Effector memory CD8-positive, alpha-beta T cell (primary cell): Measurements from ENCODE around the gene MED8.

Experiments used
- ATAC-seq: fragments of 150-1000 bp; cut with Tn5 transposase; replicated peaks from 2 replicates; pipeline ENCODE4 v1.10.0; 2021; ENCODE audit warnings: mild to moderate bottlenecking, moderate library complexity
- DNase-seq, 3 experiments: peaks; one replicate each; pipeline ENCODE4 v3.0.0; 2021
- H3K27ac Mint-ChIP-seq, 2 donors: one replicate each; pipeline ENCODE4 v1.8.0; 2022; ENCODE audit warnings: mild to moderate bottlenecking in 2 of 2, mixed read lengths in 2 of 2, moderate library complexity in 2 of 2
- H3K27me3 Mint-ChIP-seq, 2 donors: one replicate each; pipeline ENCODE4 v1.8.0; 2022; ENCODE audit warnings: mixed read lengths in 2 of 2
- H3K36me3 Mint-ChIP-seq: one replicate; pipeline ENCODE4 v1.8.0; 2022; ENCODE audit warnings: mild to moderate bottlenecking, moderate library complexity, mixed read lengths; ENCODE audit not compliant: insufficient read depth
- H3K4me1 Mint-ChIP-seq, 2 donors: one replicate each; pipeline ENCODE4 v1.8.0; 2022; ENCODE audit warnings: low read depth in 2 of 2, mixed read lengths in 2 of 2
- H3K4me3 Mint-ChIP-seq, 2 donors: one replicate each; pipeline ENCODE4 v1.8.0; 2022; ENCODE audit warnings: mild to moderate bottlenecking in 2 of 2, mixed read lengths in 2 of 2, moderate library complexity in 2 of 2
- H3K9me3 Mint-ChIP-seq, 2 donors: one replicate each; pipeline ENCODE4 v1.8.0; 2022; ENCODE audit warnings: mixed read lengths in 2 of 2

MED8 gene

DNA sequence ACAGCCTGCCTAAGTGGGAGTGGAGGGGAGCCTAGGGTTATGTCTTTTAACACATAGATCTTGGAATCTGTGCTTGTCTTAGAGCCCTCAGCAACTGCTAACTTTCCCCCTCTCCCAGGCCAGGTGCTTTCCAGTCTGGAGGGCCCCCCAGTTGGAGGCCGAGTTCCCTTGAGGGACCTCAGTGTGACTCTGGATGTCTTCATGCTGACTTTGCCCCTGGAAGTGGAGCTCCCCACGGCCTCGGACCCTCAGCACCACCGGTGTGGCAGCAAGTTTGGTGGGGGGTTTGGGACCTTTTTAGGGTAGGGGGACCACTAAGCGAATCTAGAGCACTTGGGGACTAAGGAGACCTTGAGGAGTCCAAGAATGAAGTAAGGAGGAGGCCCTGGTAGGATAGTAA, 41.2 kb upstream of the MED8 start:
- Mint-ChIP-seq H3K9me3 (no peaks in the 10 kb centered on the region), H3K4me3 (no peak overlapping the region), H3K36me3 (peaks cover 58% of the 10 kb centered on the region), H3K27me3 (no peaks in the 10 kb centered on the region), H3K4me1 (no peaks in the 10 kb centered on the region), H3K27ac (peak overlapping the region in 1 of 2 donors; percentile 77)
- DNase-seq: no peak
- no peak for ATAC-seq

GRCh38 chr1:43427941-43428340, 38.3 kb upstream of the MED8 start:
- H3K9me3 Mint-ChIP-seq: no peaks in the 10 kb centered on the region
- peaks cover 55% of the 10 kb centered on the region for H3K36me3 Mint-ChIP-seq
- H3K27ac Mint-ChIP-seq: no peak overlapping the region
- peaks cover 0 to 11% of the 10 kb centered on the region in 2 donors for H3K4me1 Mint-ChIP-seq
- no peaks in the 10 kb centered on the region for H3K27me3 Mint-ChIP-seq
- DNase-seq: no peak
- no peak overlapping the region for H3K4me3 Mint-ChIP-seq
- ATAC-seq: no peak

- DNase-seq (no peak), ATAC-seq (no peak)
- H3K4me1 Mint-ChIP-seq: peaks cover 0 to 13% of the 10 kb centered on the region in 2 donors
- no peaks in the 10 kb centered on the region for H3K27me3 Mint-ChIP-seq
- no peak overlapping the region for H3K27ac Mint-ChIP-seq
- no peak overlapping the region for H3K4me3 Mint-ChIP-seq
- peaks cover 56% of the 10 kb centered on the region for H3K36me3 Mint-ChIP-seq
- H3K9me3 Mint-ChIP-seq: no peaks in the 10 kb centered on the region
Measured at GRCh38 chr1:43427524-43427923, 37.9 kb upstream of the MED8 start.

GRCh38 chr1:43426221-43426620, 36.6 kb upstream of the MED8 start:
- Mint-ChIP-seq H3K4me1 (peaks cover 0 to 13% of the 10 kb centered on the region in 2 donors), H3K36me3 (peaks cover 48% of the 10 kb centered on the region), H3K4me3 (no peak overlapping the region), H3K27me3 (no peaks in the 10 kb centered on the region), H3K27ac (no peak overlapping the region), H3K9me3 (no peaks in the 10 kb centered on the region)
- DNase-seq (no peak), ATAC-seq (no peak)

GRCh38 chr1:43425045-43425444, 35.4 kb upstream of the MED8 start:
- Mint-ChIP-seq H3K36me3 (peaks cover 48% of the 10 kb centered on the region), H3K4me1 (peaks cover 0 to 13% of the 10 kb centered on the region in 2 donors), H3K4me3 (no peak overlapping the region), H3K27me3 (no peaks in the 10 kb centered on the region), H3K27ac (no peak overlapping the region), H3K9me3 (no peaks in the 10 kb centered on the region)
- no peak for ATAC-seq
- no peak for DNase-seq

- H3K27ac Mint-ChIP-seq: peak overlapping the region; percentile 41 to 91
- H3K9me3 Mint-ChIP-seq: no peaks in the 10 kb centered on the region
- no peak overlapping the region for H3K4me3 Mint-ChIP-seq
- peak; percentile 29 for ATAC-seq
- DNase-seq: no peak
- H3K27me3 Mint-ChIP-seq: no peaks in the 10 kb centered on the region
- peaks cover 0 to 13% of the 10 kb centered on the region in 2 donors for H3K4me1 Mint-ChIP-seq
- peaks cover 40% of the 10 kb centered on the region for H3K36me3 Mint-ChIP-seq
Measured at GRCh38 chr1:43423672-43424550, 34.3 kb upstream of the MED8 start.

DNA sequence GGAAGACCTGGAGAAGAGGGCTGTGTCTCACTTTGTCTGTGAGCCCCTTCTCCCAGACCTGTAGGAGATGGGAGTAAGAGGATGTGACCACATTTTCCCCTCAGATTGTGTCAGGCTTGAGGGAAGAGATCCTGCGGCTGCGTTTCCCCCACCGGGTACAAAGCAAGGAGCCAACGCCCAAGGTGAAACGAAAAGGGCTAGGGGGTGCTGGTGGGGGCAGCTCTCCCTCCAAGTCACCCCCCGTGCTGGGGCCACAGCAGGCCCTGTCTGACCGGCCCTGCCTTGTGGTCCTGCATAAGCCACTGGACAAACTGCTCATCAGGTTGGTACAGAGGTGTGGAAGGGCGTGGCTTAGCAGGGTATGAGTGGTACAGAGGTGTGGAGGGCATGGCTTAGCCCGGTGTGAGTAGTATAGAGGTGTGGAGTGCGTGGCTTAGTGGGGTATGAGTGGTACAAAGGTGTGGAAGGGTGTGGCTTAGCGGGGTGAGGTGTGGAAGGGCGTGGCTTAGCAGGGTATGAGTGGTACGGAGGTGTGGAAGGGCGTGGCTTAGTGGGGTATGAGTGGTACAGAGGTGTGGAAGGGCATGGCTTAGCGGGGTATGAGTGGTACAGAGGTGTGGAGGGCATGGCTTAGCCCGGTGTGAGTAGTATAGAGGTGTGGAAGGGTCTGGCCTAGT, 33.5 kb upstream of the MED8 start:
- Mint-ChIP-seq H3K27me3 (no peaks in the 10 kb centered on the region), H3K27ac (peak overlapping the region; percentile 41 to 91), H3K4me3 (no peak overlapping the region), H3K36me3 (peaks cover 37% of the 10 kb centered on the region), H3K4me1 (peaks cover 0 to 13% of the 10 kb centered on the region in 2 donors), H3K9me3 (no peaks in the 10 kb centered on the region)
- no peak for DNase-seq
- ATAC-seq: peak; percentile 14

GRCh38 chr1:43421976-43422750, 32.6 kb upstream of the MED8 start:
- peaks cover 29% of the 10 kb centered on the region for H3K36me3 Mint-ChIP-seq
- H3K4me1 Mint-ChIP-seq: peaks cover 0 to 13% of the 10 kb centered on the region in 2 donors
- H3K27ac Mint-ChIP-seq: peak overlapping the region in 1 of 2 donors; percentile 91
- H3K4me3 Mint-ChIP-seq: no peak overlapping the region
- DNase-seq (no peak), ATAC-seq (no peak)
- no peaks in the 10 kb centered on the region for H3K9me3 Mint-ChIP-seq
- H3K27me3 Mint-ChIP-seq: no peaks in the 10 kb centered on the region

DNA sequence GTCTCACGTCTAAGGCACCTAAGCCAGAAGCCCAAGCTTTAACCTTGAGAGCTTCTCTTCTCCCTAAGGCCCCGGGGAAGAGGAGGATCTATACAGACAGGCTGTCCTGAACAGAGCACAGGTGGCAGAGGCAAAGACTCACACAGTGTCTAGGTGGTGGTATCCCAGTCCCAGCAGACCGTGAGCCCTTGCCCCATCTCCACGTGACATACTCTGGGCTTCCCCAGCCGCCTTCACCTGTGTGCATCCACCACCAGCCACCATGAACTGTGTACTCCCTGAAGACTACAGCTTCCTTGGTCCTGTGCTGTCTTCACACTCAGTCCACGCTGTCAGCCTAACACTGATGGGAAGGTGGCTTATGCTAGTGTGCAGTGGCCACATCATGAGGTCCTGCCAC, 31.8 kb upstream of the MED8 start:
- H3K27ac Mint-ChIP-seq: no peak overlapping the region

GRCh38 chr1:43420874-43421273, 31.3 kb upstream of the MED8 start:
- Mint-ChIP-seq H3K27me3 (no peaks in the 10 kb centered on the region), H3K4me3 (no peak overlapping the region), H3K4me1 (peaks cover 0 to 13% of the 10 kb centered on the region in 2 donors), H3K36me3 (peaks cover 20% of the 10 kb centered on the region), H3K27ac (no peak overlapping the region), H3K9me3 (no peaks in the 10 kb centered on the region)
- no peak for ATAC-seq
- no peak for DNase-seq

More for the DNA sequence above, 31.8 kb upstream of the MED8 start:
- Mint-ChIP-seq H3K4me3 (no peak overlapping the region), H3K36me3 (peaks cover 22% of the 10 kb centered on the region), H3K4me1 (peaks cover 0 to 13% of the 10 kb centered on the region in 2 donors), H3K27me3 (no peaks in the 10 kb centered on the region), H3K9me3 (no peaks in the 10 kb centered on the region)
- DNase-seq: no peak
- ATAC-seq: no peak

DNA sequence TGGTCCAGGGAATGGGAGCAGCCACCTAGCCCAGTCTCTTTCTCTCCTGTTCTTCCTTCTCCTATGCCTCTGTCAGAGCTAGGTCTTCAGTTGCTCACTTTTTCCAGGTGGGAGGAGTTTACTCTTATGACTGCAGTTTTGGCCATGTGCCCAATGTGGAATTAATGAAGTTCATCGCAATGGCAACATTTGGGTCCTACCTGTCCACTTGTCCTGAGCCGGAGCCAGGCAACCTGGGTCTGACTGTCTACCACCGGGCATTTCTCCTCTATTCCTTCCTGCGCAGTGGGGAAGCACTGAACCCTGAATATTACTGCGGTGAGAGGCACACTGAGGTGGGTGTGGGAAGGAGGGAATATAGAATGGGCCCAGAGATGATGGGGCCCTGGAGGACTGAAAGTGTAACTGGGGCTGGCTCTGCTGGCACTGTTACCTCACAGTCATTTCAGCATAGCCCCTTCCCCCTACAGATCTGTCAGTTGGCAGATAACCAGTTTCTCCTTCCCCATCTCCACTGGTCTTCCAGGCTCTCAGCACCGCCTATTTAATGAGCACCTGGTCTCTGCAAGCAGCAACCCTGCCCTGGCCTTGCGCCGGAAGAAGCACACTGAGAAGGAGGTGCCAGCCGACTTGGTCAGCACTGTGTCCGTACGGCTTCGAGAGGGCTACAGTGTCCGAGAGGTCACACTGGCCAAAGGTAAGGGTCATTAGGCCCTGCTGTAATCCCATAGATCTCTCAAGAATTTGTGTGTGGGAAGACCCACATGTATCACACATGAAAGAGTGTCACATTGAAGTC, 30.2 kb upstream of the MED8 start:
- Mint-ChIP-seq H3K9me3 (no peaks in the 10 kb centered on the region), H3K27me3 (no peaks in the 10 kb centered on the region), H3K4me1 (peaks cover under 1 to 13% of the 10 kb centered on the region in 2 donors), H3K36me3 (peaks cover 16% of the 10 kb centered on the region), H3K4me3 (no peak overlapping the region), H3K27ac (no peak overlapping the region)
- no peak for DNase-seq
- no peak for ATAC-seq

GRCh38 chr1:43418858-43419257, 29.3 kb upstream of the MED8 start:
- Mint-ChIP-seq H3K9me3 (no peaks in the 10 kb centered on the region), H3K27me3 (no peaks in the 10 kb centered on the region), H3K4me1 (peaks cover 4 to 11% of the 10 kb centered on the region in 2 donors), H3K27ac (no peak overlapping the region), H3K36me3 (peaks cover 13% of the 10 kb centered on the region), H3K4me3 (no peak overlapping the region)
- ATAC-seq (no peak), DNase-seq (no peak)

DNA sequence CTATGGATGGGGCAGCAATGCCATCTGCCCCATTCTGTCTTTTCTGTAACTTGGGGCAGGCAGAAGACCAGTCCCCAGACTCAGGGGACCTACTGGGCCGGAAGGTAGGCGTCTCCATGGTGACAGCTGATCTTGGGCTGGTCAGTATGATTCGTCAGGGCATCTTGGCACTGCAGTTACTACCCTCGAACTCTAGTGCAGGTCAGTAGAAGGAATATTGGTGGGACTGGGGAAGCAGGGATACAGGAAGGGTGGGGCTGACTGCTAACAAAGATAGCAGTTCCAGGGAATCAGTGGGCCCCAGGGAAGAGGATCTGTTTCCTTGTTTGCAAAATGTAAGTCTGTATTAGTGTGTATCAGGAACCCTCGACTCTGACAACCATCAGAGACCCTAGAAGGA, 26.3 kb upstream of the MED8 start:
- Mint-ChIP-seq H3K36me3 (peaks cover 3% of the 10 kb centered on the region), H3K27ac (no peak overlapping the region), H3K4me1 (peaks cover 0 to 4% of the 10 kb centered on the region in 2 donors), H3K4me3 (no peak overlapping the region), H3K27me3 (no peaks in the 10 kb centered on the region), H3K9me3 (no peaks in the 10 kb centered on the region)
- ATAC-seq (no peak), DNase-seq (no peak)
